Activated CD4-positive, alpha-beta memory T cell treated with anti-CD3 and anti-CD28 coated beads for 36 hours (primary cell): ENCODE results near the gene SLC6A6. TPM values are rescaled to one million over a fixed set of nuclear protein-coding genes. Genes with fewer than 3 reads are reported as not detected.

ENCODE experiments used
- CTCF ChIA-PET: fragments of 350-600 bp; sonication (Branson Sonifier 250); formaldehyde crosslinking; loops from one replicate; lab custom pipeline; 2021; ENCODE audit warnings: antibody characterized with exemption, inconsistent platforms; lab: Charles Lee
- POLR2A ChIA-PET: fragments of 350-600 bp; sonication (Branson Sonifier 250); formaldehyde crosslinking; loops from one replicate; lab custom pipeline; 2021; ENCODE audit warnings: antibody characterized with exemption; lab: Charles Lee
- DNase-seq: peaks from one replicate; pipeline ENCODE4 v3.0.0-alpha.2; 2020
- H3K27ac Mint-ChIP-seq: one replicate; pipeline ENCODE4 v1.8.0; 2021; ENCODE audit warnings: mixed read lengths
- H3K27me3 Mint-ChIP-seq: one replicate; pipeline ENCODE4 v1.8.0; 2021; ENCODE audit warnings: mixed read lengths
- H3K36me3 Mint-ChIP-seq: one replicate; pipeline ENCODE4 v1.8.0; 2021; ENCODE audit warnings: mixed read lengths
- H3K4me1 Mint-ChIP-seq: one replicate; pipeline ENCODE4 v1.8.0; 2021; ENCODE audit warnings: low read depth, mixed read lengths
- H3K4me3 Mint-ChIP-seq: one replicate; pipeline ENCODE4 v1.8.0; 2021; ENCODE audit warnings: mild to moderate bottlenecking, mixed read lengths
- H3K9me3 Mint-ChIP-seq: one replicate; pipeline ENCODE4 v1.8.0; 2021; ENCODE audit warnings: mixed read lengths
- intact Hi-C: fragments of 100-400 bp; cut with micrococcal nuclease; formaldehyde crosslinking; loops from one replicate; pipeline ENCODE4 v1.15.1; 2023
- total RNA-seq, 2 experiments: library from RNA; stranded (reverse); gene quantifications; one replicate each; pipeline ENCODE4 v1.2.3, GENCODE V29; 2021

Gene SLC6A6
- total RNA-seq, 2 experiments from 2014 or later: 44.0 to 45.1 TPM

GRCh38 chr3:14525685-14526631 lies 123.6 kb downstream of the SLC6A6 start:
- peak; percentile 29 for DNase-seq
- CTCF ChIA-PET: interaction anchor here (1.1 to 1.3 kb wide), 3 partner anchors 15 to 265 kb away, joined by 3 to 5 read pairs (median 5); no protein-coding TSS in a partner anchor
- Mint-ChIP-seq H3K9me3 (peaks cover 4% of the 10 kb centered on the region), H3K27ac (no peak overlapping the region), H3K27me3 (peaks cover 8% of the 10 kb centered on the region), H3K4me1 (peaks cover 3% of the 10 kb centered on the region), H3K36me3 (no peaks in the 10 kb centered on the region), H3K4me3 (no peak overlapping the region)
- intact Hi-C loops: no loop called here
- POLR2A ChIA-PET: no interaction called here

- ChIA-PET CTCF (interaction anchor here (1.8 kb wide), 1 partner anchor 19 kb away, joined by 6 read pairs; no protein-coding TSS in a partner anchor), POLR2A (no interaction called here)
- Mint-ChIP-seq H3K36me3 (no peaks in the 10 kb centered on the region), H3K9me3 (peaks cover 4% of the 10 kb centered on the region), H3K4me3 (no peak overlapping the region), H3K27ac (no peak overlapping the region), H3K27me3 (peaks cover 13% of the 10 kb centered on the region), H3K4me1 (peaks cover 3% of the 10 kb centered on the region)
- DNase-seq: no peak
- intact Hi-C loops: no loop called here
Observed at GRCh38 chr3:14528081-14528480, 125.7 kb downstream of the SLC6A6 start.

- no peak for DNase-seq
- intact Hi-C loops: no loop called here
- Mint-ChIP-seq H3K27ac (no peak overlapping the region), H3K36me3 (no peaks in the 10 kb centered on the region), H3K4me3 (no peak overlapping the region), H3K27me3 (peaks cover 13% of the 10 kb centered on the region), H3K9me3 (peaks cover 4% of the 10 kb centered on the region), H3K4me1 (no peaks in the 10 kb centered on the region)
- ChIA-PET CTCF (no interaction called here), POLR2A (no interaction called here)
Observed at GRCh38 chr3:14531856-14532395, 129.5 kb downstream of the SLC6A6 start.

GRCh38 chr3:14532691-14533456 lies 130.5 kb downstream of the SLC6A6 start:
- H3K9me3 Mint-ChIP-seq: peaks cover 4% of the 10 kb centered on the region
- ChIA-PET CTCF (interaction anchor here (0.9 kb wide), 1 partner anchor 30 kb away, joined by 3 read pairs; no protein-coding TSS in a partner anchor), POLR2A (no interaction called here)
- no peaks in the 10 kb centered on the region for H3K4me1 Mint-ChIP-seq
- intact Hi-C loops: no loop called here
- H3K27me3 Mint-ChIP-seq: peaks cover 12% of the 10 kb centered on the region
- H3K4me3 Mint-ChIP-seq: no peak overlapping the region
- no peak overlapping the region for H3K27ac Mint-ChIP-seq
- peak; percentile 13 for DNase-seq
- H3K36me3 Mint-ChIP-seq: no peaks in the 10 kb centered on the region

GRCh38 chr3:14533457-14533958 lies 131.1 kb downstream of the SLC6A6 start:
- no peaks in the 10 kb centered on the region for H3K4me1 Mint-ChIP-seq
- ChIA-PET POLR2A (no interaction called here), CTCF (interaction anchor here (0.9 kb wide), 1 partner anchor 30 kb away, joined by 3 read pairs; no protein-coding TSS in a partner anchor)
- no peak overlapping the region for H3K27ac Mint-ChIP-seq
- H3K9me3 Mint-ChIP-seq: peaks cover 4% of the 10 kb centered on the region
- intact Hi-C loops: no loop called here
- no peak overlapping the region for H3K4me3 Mint-ChIP-seq
- no peaks in the 10 kb centered on the region for H3K36me3 Mint-ChIP-seq
- H3K27me3 Mint-ChIP-seq: peaks cover 10% of the 10 kb centered on the region
- DNase-seq: no peak

GRCh38 chr3:14534516-14535191 lies 132.2 kb downstream of the SLC6A6 start:
- Mint-ChIP-seq H3K4me3 (no peak overlapping the region), H3K27me3 (peaks cover 10% of the 10 kb centered on the region), H3K9me3 (peaks cover 4% of the 10 kb centered on the region), H3K36me3 (no peaks in the 10 kb centered on the region), H3K4me1 (no peaks in the 10 kb centered on the region), H3K27ac (no peak overlapping the region)
- CTCF ChIA-PET: interaction anchor here (1.2 kb wide), 1 partner anchor 15 kb away, joined by 3 read pairs; no protein-coding TSS in a partner anchor
- POLR2A ChIA-PET: no interaction called here
- intact Hi-C loops: no loop called here
- DNase-seq: no peak

- H3K27me3 Mint-ChIP-seq: peaks cover 7% of the 10 kb centered on the region
Observed at GRCh38 chr3:14535616-14536015, 133.2 kb downstream of the SLC6A6 start.

GRCh38 chr3:14536055-14536815 lies 133.8 kb downstream of the SLC6A6 start:
- Mint-ChIP-seq H3K9me3 (no peaks in the 10 kb centered on the region), H3K36me3 (no peaks in the 10 kb centered on the region), H3K4me1 (no peaks in the 10 kb centered on the region), H3K27me3 (peaks cover 7% of the 10 kb centered on the region), H3K27ac (no peak overlapping the region), H3K4me3 (no peak overlapping the region)
- ChIA-PET CTCF (no interaction called here), POLR2A (no interaction called here)
- intact Hi-C loops: no loop called here
- DNase-seq: no peak

More at GRCh38 chr3:14535616-14536015, 133.2 kb downstream of the SLC6A6 start:
- H3K27ac Mint-ChIP-seq: no peak overlapping the region
- H3K4me3 Mint-ChIP-seq: no peak overlapping the region
- CTCF ChIA-PET: no interaction called here
- no peaks in the 10 kb centered on the region for H3K9me3 Mint-ChIP-seq
- intact Hi-C loops: no loop called here
- no peak for DNase-seq
- H3K36me3 Mint-ChIP-seq: no peaks in the 10 kb centered on the region
- POLR2A ChIA-PET: no interaction called here
- H3K4me1 Mint-ChIP-seq: no peaks in the 10 kb centered on the region

GRCh38 chr3:14536837-14537589 lies 134.6 kb downstream of the SLC6A6 start:
- Mint-ChIP-seq H3K9me3 (no peaks in the 10 kb centered on the region), H3K27ac (no peak overlapping the region), H3K27me3 (peaks cover 7% of the 10 kb centered on the region), H3K4me3 (no peak overlapping the region), H3K36me3 (no peaks in the 10 kb centered on the region), H3K4me1 (no peaks in the 10 kb centered on the region)
- POLR2A ChIA-PET: no interaction called here
- intact Hi-C loops: no loop called here
- CTCF ChIA-PET: no interaction called here
- DNase-seq: no peak

- intact Hi-C loops: no loop called here
- no peaks in the 10 kb centered on the region for H3K4me1 Mint-ChIP-seq
- ChIA-PET CTCF (no interaction called here), POLR2A (no interaction called here)
- H3K9me3 Mint-ChIP-seq: no peaks in the 10 kb centered on the region
- peaks cover 2% of the 10 kb centered on the region for H3K27me3 Mint-ChIP-seq
- H3K27ac Mint-ChIP-seq: no peak overlapping the region
- no peak for DNase-seq
- H3K4me3 Mint-ChIP-seq: no peak overlapping the region
- no peaks in the 10 kb centered on the region for H3K36me3 Mint-ChIP-seq
Observed at GRCh38 chr3:14537590-14538450, 135.4 kb downstream of the SLC6A6 start.
